Measurements from ENCODE around the gene CALHM5.

CALHM5 gene

GRCh38 chr6:116553451-116553850 is 42.0 kb downstream of the CALHM5 start, which contains the start of gene CALHM4:
CALHM4 (plus strand) TSS chr6:116553751; CDS start chr6:116553794, 43 bp downstream.
- DNase-seq = no peak

- no peak for DNase-seq
These were observed 44.6 kb downstream of the CALHM5 start for GRCh38 chr6:116556065-116556464.

GRCh38 chr6:116556814-116557415 is 45.5 kb downstream of the CALHM5 start:
- DNase-seq = no peak

- DNase-seq = no peak
These were observed 46.5 kb downstream of the CALHM5 start for GRCh38 chr6:116557893-116558292.

GRCh38 chr6:116560130-116560529 is 48.7 kb downstream of the CALHM5 start:
- DNase-seq = no peak

GRCh38 chr6:116561377-116562018 is 50.1 kb downstream of the CALHM5 start:
- peak; percentile 56 to 92 for DNase-seq

- DNase-seq = no peak
These were observed 50.6 kb downstream of the CALHM5 start for GRCh38 chr6:116562019-116562403.

- no peak for DNase-seq
These were observed 51.2 kb downstream of the CALHM5 start for GRCh38 chr6:116562614-116563013.

GRCh38 chr6:116563830-116564229 is 52.4 kb downstream of the CALHM5 start:
- DNase-seq = no peak

- DNase-seq = no peak
These were observed 52.9 kb downstream of the CALHM5 start for GRCh38 chr6:116564311-116564710.

- no peak for DNase-seq
These were observed 53.8 kb downstream of the CALHM5 start for GRCh38 chr6:116564921-116565872.

- no peak for DNase-seq
These were observed 56.7 kb downstream of the CALHM5 start for GRCh38 chr6:116568111-116568510.

- DNase-seq = peak in 1 of 2 donors; percentile 7
These were observed 57.6 kb downstream of the CALHM5 start for GRCh38 chr6:116568821-116569755.

GRCh38 chr6:116570856-116571682 is 59.6 kb downstream of the CALHM5 start, which contains the start of gene RWDD1:
RWDD1 (plus strand) TSS chr6:116571504; CDS start chr6:116571583, 79 bp downstream.
- peak; percentile 97 to 99 for DNase-seq

GRCh38 chr6:116571683-116572000 is 60.2 kb downstream of the CALHM5 start:
- DNase-seq = no peak

GRCh38 chr6:116572162-116572561 is 60.7 kb downstream of the CALHM5 start:
- DNase-seq = peak; percentile 21 to 41

Data from inflammatory macrophage treated with lipopolysaccharide for 1 hour (primary cell).